HepG2 (cell line): ENCODE measurements around the gene FOXA1. TPM values are rescaled to one million over a fixed set of nuclear protein-coding genes. Genes with fewer than 3 reads are reported as not detected.
A peak's percentile ranks its signal among the peaks of the same experiment; 100 is the strongest.

Source experiments
- EHMT2 ChIP-seq: fragments of 200-600 bp; sonication (generic); IDR thresholded peaks from 2 replicates; pipeline ENCODE4 v1.7.0; 2017; ENCODE audit warnings: antibody characterized with exemption, low read depth, low read length, borderline replicate concordance
- HCFC1 ChIP-seq: fragments of 150-350 bp; IDR thresholded peaks from 2 replicates; pipeline ENCODE4 v1.6.1; 2014; ENCODE audit warnings: low read depth, low read length
- HNF4A ChIP-seq: sonication (generic); formaldehyde crosslinking; IDR thresholded peaks from 2 replicates; pipeline ENCODE4 v1.4.0; 2020; ENCODE audit warnings: missing genetic modification reagents
- IRF2 ChIP-seq: IDR thresholded peaks from 2 replicates; pipeline ENCODE4 v1.6.1; 2018; ENCODE audit warnings: missing genetic modification reagents, missing compliant biosample characterization
- MED8 ChIP-seq: sonication (generic); formaldehyde crosslinking; IDR thresholded peaks from 2 replicates; pipeline ENCODE4 v1.8.1; 2023; ENCODE audit warnings: mild to moderate bottlenecking, missing genetic modification reagents; ENCODE audit not compliant: insufficient replicate concordance
- PITX1 ChIP-seq: sonication (generic); formaldehyde crosslinking; IDR thresholded peaks from 2 replicates; pipeline ENCODE4 v1.5.1; 2020; ENCODE audit warnings: mild to moderate bottlenecking, missing genetic modification reagents
- RFX3 ChIP-seq: IDR thresholded peaks from 2 replicates; pipeline ENCODE4 v1.6.1; 2016; ENCODE audit warnings: missing biosample characterization, missing genetic modification reagents
- SNAPC2 ChIP-seq: sonication (generic); formaldehyde crosslinking; IDR thresholded peaks from 2 replicates; pipeline ENCODE4 v1.8.1; 2022; ENCODE audit warnings: mild to moderate bottlenecking, missing genetic modification reagents
- TBL1XR1 ChIP-seq: fragments of 150-350 bp; IDR thresholded peaks from 2 replicates; pipeline ENCODE4 v1.6.1; 2014; ENCODE audit warnings: borderline replicate concordance, low read length; ENCODE audit not compliant: partially characterized antibody
- TOE1 ChIP-seq: sonication (generic); formaldehyde crosslinking; IDR thresholded peaks from 2 replicates; pipeline ENCODE4 v1.4.0; 2020; ENCODE audit warnings: mild to moderate bottlenecking, missing genetic modification reagents
- WIZ ChIP-seq: sonication (generic); formaldehyde crosslinking; IDR thresholded peaks from 2 replicates; pipeline ENCODE4 v1.5.1; 2020; ENCODE audit warnings: mild to moderate bottlenecking, missing genetic modification reagents
- YEATS2 ChIP-seq: sonication (generic); formaldehyde crosslinking; IDR thresholded peaks from 2 replicates; pipeline ENCODE4 v1.4.0; 2020; ENCODE audit warnings: missing genetic modification reagents, borderline replicate concordance
- ZNF24 ChIP-seq: fragments of 450-650 bp; IDR thresholded peaks from 2 replicates; pipeline ENCODE4 v1.6.1; 2017; ENCODE audit warnings: antibody characterized with exemption, mild to moderate bottlenecking
- ZNF292 ChIP-seq: sonication (generic); formaldehyde crosslinking; IDR thresholded peaks from 2 replicates; pipeline ENCODE4 v1.8.1; 2022; ENCODE audit warnings: mild to moderate bottlenecking, low read depth, missing genetic modification reagents, borderline replicate concordance
- ZNF879 ChIP-seq: sonication (generic); formaldehyde crosslinking; IDR thresholded peaks from 2 replicates; pipeline ENCODE4 v1.8.1; 2023; ENCODE audit warnings: missing genetic modification reagents
- ZSCAN31 ChIP-seq: sonication (generic); formaldehyde crosslinking; IDR thresholded peaks from 2 replicates; pipeline ENCODE4 v1.5.0; 2020; ENCODE audit warnings: low read depth, mild to moderate bottlenecking, missing genetic modification reagents
- polyA plus RNA-seq, 8 experiments: library from polyadenylated mRNA; depleted of rRNA in 3 of 8; stranded (reverse) in 7 of 8; unstranded in 1 of 8; fragments of >200 nt; fragmentation: Illumina TruSeq in 4 of 8; extraction: Trizol in 4 of 8; gene quantifications; 2 replicates each; pipeline versions ENCODE4 v1.2.1 to v1.2.3, GENCODE V29; 2011 to 2016; ENCODE audit warnings: low read depth in 4 of 8, missing spikeins in 1 of 8, mixed read lengths in 1 of 8; ENCODE audit not compliant: insufficient read depth in 1 of 8
- total RNA-seq, 5 experiments: library from RNA; depleted of rRNA; stranded (reverse); fragments of >200 nt; fragmentation: Illumina TruSeq; extraction: Trizol; gene quantifications; 2 replicates each; pipeline ENCODE4 v1.2.3, GENCODE V29; 2016; ENCODE audit warnings: low read depth in 1 of 5
- TF ChIP-seq, protein P1 (sequence below): sonication (generic); formaldehyde crosslinking; IDR thresholded peaks from 2 replicates; pipeline ENCODE4 v1.8.0; 2022; ENCODE audit warnings: missing genetic modification reagents, mild to moderate bottlenecking, inconsistent platforms, borderline replicate concordance
- TF ChIP-seq, protein P2 (sequence below): sonication (generic); formaldehyde crosslinking; IDR thresholded peaks from 2 replicates; pipeline ENCODE4 v1.4.0; 2020; ENCODE audit warnings: missing genetic modification reagents
- TF ChIP-seq, protein P3 (sequence below): sonication (generic); formaldehyde crosslinking; IDR thresholded peaks from 2 replicates; pipeline ENCODE4 v1.9.0; 2021; ENCODE audit warnings: mild to moderate bottlenecking, missing genetic modification reagents
- TF ChIP-seq, protein P4 (sequence below): sonication (generic); formaldehyde crosslinking; IDR thresholded peaks from 2 replicates; pipeline ENCODE4 v1.8.0; 2022; ENCODE audit warnings: missing genetic modification reagents, mild to moderate bottlenecking, borderline replicate concordance

Gene FOXA1
- total and polyA plus RNA-seq, 2 of the 13 experiments (the other 11 are each of a cell fraction or from before 2014, with no cell fraction given), result 43.4 to 58.6 TPM

DNA sequence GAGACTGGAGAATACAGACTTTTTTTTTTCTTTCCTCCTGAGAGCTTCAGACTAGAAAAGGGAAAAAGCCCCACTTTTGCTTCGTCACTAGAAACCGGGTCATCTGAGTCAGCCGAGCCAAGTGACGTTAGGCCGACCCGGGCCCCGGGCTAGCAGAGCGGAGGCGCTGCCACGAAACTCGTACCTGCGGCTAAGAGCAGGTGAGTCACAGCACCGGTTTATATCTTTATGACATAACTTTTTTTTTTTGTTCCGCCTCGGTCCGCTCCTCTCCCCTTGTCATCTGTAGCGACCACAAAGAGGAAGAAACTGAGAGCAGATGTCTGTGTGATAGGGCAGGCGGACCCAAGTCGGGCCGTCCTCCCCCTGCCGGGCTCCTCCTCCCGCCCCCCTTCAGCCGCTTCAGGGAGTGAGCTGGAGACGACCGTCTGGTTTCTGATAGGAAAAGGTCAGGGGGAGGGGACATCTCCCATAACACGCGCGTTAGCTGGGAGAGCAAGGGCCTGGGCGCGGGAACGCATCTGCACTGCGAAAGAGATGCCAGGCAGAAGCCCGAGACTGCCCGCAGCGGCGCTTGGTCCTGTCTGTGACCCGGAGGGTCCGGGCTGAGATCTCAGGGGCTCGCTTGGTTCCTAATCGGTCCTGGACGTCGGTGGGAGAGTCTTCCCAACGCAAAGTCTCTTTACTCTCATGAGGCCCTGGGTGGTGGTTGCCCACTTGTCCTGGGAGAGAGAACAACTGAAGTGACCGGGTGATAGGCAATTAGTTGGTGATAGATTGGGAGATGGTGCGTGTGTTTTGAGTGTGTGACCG lies 966 bp upstream of the FOXA1 start (continued):
- TF ChIP-seq TBL1XR1, result peak; percentile 46
- TF ChIP-seq YEATS2 (CRISPR knock-in tag), result peak; percentile 78
- peak; percentile 59 for TF ChIP-seq ZNF879 (CRISPR knock-in tag)
- peak; percentile 89; the same call in 1 of the 2 replicates for TF ChIP-seq SNAPC2
- TF ChIP-seq IRF2 (CRISPR knock-in tag), result peak; percentile 93
- TF ChIP-seq, protein P1, sequence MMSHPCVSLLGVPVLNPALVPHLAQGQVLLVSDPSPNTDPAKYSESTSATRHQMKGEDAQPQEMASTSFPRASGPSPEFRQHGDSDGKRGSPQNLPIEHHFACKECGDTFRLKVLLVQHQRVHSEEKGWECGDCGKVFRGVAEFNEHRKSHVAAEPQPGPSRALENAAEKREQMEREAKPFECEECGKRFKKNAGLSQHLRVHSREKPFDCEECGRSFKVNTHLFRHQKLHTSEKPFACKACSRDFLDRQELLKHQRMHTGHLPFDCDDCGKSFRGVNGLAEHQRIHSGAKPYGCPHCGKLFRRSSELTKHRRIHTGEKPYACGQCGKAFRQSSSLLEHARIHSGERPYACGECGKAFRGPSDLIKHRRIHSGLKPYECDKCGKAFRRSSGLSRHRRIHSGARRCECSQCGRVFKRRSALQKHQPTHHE, result peak; percentile 91; the same call in 1 of the 2 replicates
- TF ChIP-seq EHMT2, result no peak; the same call in 1 of the 2 replicates
- TF ChIP-seq TOE1 (CRISPR knock-in tag), result peak; percentile 96
- TF ChIP-seq, protein P2, sequence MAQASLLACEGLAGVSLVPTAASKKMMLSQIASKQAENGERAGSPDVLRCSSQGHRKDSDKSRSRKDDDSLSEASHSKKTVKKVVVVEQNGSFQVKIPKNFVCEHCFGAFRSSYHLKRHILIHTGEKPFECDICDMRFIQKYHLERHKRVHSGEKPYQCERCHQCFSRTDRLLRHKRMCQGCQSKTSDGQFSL (CRISPR knock-in tag), result peak; percentile 85; the same call in 1 of the 2 replicates
- peak; percentile 97 for TF ChIP-seq ZNF292 (CRISPR knock-in tag)
- TF ChIP-seq PITX1 (CRISPR knock-in tag), result peak; percentile 51; the same call in 1 of the 2 replicates
- peak; percentile 96 for TF ChIP-seq ZSCAN31 (CRISPR knock-in tag)
- TF ChIP-seq, protein P3, sequence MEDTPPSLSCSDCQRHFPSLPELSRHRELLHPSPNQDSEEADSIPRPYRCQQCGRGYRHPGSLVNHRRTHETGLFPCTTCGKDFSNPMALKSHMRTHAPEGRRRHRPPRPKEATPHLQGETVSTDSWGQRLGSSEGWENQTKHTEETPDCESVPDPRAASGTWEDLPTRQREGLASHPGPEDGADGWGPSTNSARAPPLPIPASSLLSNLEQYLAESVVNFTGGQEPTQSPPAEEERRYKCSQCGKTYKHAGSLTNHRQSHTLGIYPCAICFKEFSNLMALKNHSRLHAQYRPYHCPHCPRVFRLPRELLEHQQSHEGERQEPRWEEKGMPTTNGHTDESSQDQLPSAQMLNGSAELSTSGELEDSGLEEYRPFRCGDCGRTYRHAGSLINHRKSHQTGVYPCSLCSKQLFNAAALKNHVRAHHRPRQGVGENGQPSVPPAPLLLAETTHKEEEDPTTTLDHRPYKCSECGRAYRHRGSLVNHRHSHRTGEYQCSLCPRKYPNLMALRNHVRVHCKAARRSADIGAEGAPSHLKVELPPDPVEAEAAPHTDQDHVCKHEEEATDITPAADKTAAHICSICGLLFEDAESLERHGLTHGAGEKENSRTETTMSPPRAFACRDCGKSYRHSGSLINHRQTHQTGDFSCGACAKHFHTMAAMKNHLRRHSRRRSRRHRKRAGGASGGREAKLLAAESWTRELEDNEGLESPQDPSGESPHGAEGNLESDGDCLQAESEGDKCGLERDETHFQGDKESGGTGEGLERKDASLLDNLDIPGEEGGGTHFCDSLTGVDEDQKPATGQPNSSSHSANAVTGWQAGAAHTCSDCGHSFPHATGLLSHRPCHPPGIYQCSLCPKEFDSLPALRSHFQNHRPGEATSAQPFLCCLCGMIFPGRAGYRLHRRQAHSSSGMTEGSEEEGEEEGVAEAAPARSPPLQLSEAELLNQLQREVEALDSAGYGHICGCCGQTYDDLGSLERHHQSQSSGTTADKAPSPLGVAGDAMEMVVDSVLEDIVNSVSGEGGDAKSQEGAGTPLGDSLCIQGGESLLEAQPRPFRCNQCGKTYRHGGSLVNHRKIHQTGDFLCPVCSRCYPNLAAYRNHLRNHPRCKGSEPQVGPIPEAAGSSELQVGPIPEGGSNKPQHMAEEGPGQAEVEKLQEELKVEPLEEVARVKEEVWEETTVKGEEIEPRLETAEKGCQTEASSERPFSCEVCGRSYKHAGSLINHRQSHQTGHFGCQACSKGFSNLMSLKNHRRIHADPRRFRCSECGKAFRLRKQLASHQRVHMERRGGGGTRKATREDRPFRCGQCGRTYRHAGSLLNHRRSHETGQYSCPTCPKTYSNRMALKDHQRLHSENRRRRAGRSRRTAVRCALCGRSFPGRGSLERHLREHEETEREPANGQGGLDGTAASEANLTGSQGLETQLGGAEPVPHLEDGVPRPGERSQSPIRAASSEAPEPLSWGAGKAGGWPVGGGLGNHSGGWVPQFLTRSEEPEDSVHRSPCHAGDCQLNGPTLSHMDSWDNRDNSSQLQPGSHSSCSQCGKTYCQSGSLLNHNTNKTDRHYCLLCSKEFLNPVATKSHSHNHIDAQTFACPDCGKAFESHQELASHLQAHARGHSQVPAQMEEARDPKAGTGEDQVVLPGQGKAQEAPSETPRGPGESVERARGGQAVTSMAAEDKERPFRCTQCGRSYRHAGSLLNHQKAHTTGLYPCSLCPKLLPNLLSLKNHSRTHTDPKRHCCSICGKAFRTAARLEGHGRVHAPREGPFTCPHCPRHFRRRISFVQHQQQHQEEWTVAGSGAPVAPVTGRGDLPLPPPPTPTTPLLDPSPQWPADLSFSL (CRISPR knock-in tag), result peak; percentile 86; the same call in 1 of the 2 replicates
- peak; percentile 83 for TF ChIP-seq WIZ (CRISPR knock-in tag)
- TF ChIP-seq RFX3 (CRISPR knock-in tag), result no peak; the same call in none of the 2 replicates
- peak; percentile 67 for TF ChIP-seq HNF4A (CRISPR knock-in tag)
- peak; percentile 69 for TF ChIP-seq ZNF24
- peak; percentile 87 for TF ChIP-seq MED8
- no peak; the same call in 1 of the 2 replicates for TF ChIP-seq HCFC1
- TF ChIP-seq, protein P4, sequence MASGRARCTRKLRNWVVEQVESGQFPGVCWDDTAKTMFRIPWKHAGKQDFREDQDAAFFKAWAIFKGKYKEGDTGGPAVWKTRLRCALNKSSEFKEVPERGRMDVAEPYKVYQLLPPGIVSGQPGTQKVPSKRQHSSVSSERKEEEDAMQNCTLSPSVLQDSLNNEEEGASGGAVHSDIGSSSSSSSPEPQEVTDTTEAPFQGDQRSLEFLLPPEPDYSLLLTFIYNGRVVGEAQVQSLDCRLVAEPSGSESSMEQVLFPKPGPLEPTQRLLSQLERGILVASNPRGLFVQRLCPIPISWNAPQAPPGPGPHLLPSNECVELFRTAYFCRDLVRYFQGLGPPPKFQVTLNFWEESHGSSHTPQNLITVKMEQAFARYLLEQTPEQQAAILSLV (CRISPR knock-in tag), result peak; percentile 81; the same call in 1 of the 2 replicates
